HepG2 (cell line): ENCODE measurements around the gene HSD17B2. TPM values are rescaled to one million over a fixed set of nuclear protein-coding genes. Genes with fewer than 3 reads are reported as not detected.

ENCODE experiments used
- ATAC-seq: fragments of 200-7000 bp; cut with Tn5 transposase; 3 replicates; pipeline ENCODE4 v1.9.1; 2020; ENCODE audit warnings: mild to moderate bottlenecking, moderate library complexity
- BruUV-seq: library from RNA; stranded (reverse); fragments of 400-500 nt; replicated peaks from 2 replicates; lab custom pipeline; 2021; lab: Mats Ljungman, UMichigan
- CTCF ChIA-PET: fragments of 300-600 bp; formaldehyde crosslinking; extraction: SDS; loops from one replicate; lab custom pipeline; 2021; ENCODE audit warnings: low total read pairs, inconsistent platforms, low intra/inter-chr PET ratio; lab: Yijun Ruan, JAX
- POLR2A ChIA-PET: fragments of 350-600 bp; sonication (Branson Sonifier 250); formaldehyde crosslinking; loops from one replicate; lab custom pipeline; 2020; ENCODE audit warnings: antibody characterized with exemption, inconsistent platforms; lab: Yijun Ruan, JAX
- DNase-seq: peaks from one replicate; pipeline ENCODE4 v3.0.0-alpha.2; 2015; ENCODE audit warnings: low spot score
- FAIRE-seq: peaks from 3 replicates; lab custom pipeline; 2011; peaks lifted over from hg19 to GRCh38; lab: Jason Lieb, UNC
- H2AFZ ChIP-seq: one replicate; pipeline ENCODE4 v1.6.1; 2011; ENCODE audit warnings: low read length, inconsistent platforms
- H3K27ac ChIP-seq: fragments of 300-600 bp; 3 replicates; pipeline ENCODE4 v1.8.0; 2011; ENCODE audit warnings: mixed run types, mild to moderate bottlenecking, mixed read lengths, low read length, inconsistent platforms; ENCODE audit not compliant: insufficient read depth; ENCODE audit errors: extremely low read length
- H3K27me3 ChIP-seq, 2 experiments: fragments of 200-600 bp in 1 of 2; 2 replicates in 1 of 2; 3 replicates in 1 of 2; pipeline versions ENCODE4 v1.6.0 to v1.8.0; 2011; ENCODE audit warnings: low read length in 2 of 2, mild to moderate bottlenecking in 2 of 2, moderate library complexity in 2 of 2, inconsistent platforms in 1 of 2; ENCODE audit not compliant: insufficient read depth in 2 of 2, control insufficient read depth in 1 of 2
- H3K36me3 ChIP-seq, 2 experiments: fragments of 200-600 bp in 1 of 2; replicated peaks in 1 of 2; 2 replicates in 1 of 2; 3 replicates in 1 of 2; pipeline versions ENCODE4 v1.5.1 to v1.8.0; 2011; ENCODE audit warnings: low read length in 2 of 2, inconsistent platforms in 1 of 2; ENCODE audit not compliant: insufficient read depth in 2 of 2, control insufficient read depth in 1 of 2
- H3K4me1 ChIP-seq: 2 replicates; pipeline ENCODE4 v1.5.1; 2012; ENCODE audit warnings: low read length, inconsistent platforms; ENCODE audit not compliant: insufficient read depth
- H3K4me2 ChIP-seq: 2 replicates; pipeline ENCODE4 v1.6.0; 2011; ENCODE audit warnings: low read depth, low read length, inconsistent platforms
- H3K4me3 ChIP-seq, 3 experiments: fragments of 200-600 bp in 1 of 3; sonication (generic), shearing (Covaris generic) in 1 of 3; replicated peaks in 1 of 3; 2 replicates each; pipeline ENCODE4 v1.5.1; 2011 to 2016; ENCODE audit warnings: low read length in 3 of 3, inconsistent platforms in 2 of 3, low read depth in 2 of 3, mild to moderate bottlenecking in 2 of 3, control low read depth in 1 of 3, mixed read lengths in 1 of 3; ENCODE audit not compliant: insufficient read depth in 1 of 3
- H3K79me2 ChIP-seq: one replicate; pipeline ENCODE4 v1.6.1; 2011; ENCODE audit warnings: low read length, inconsistent platforms; ENCODE audit not compliant: insufficient read depth
- H3K9ac ChIP-seq: 2 replicates; pipeline ENCODE4 v1.6.0; 2011; ENCODE audit warnings: mild to moderate bottlenecking, low read depth, low read length, inconsistent platforms; ENCODE audit not compliant: insufficient read depth
- H3K9me3 ChIP-seq: 2 replicates; pipeline ENCODE4 v1.5.1; 2012; ENCODE audit warnings: mild to moderate bottlenecking, low read length
- H4K20me1 ChIP-seq: 2 replicates; pipeline ENCODE4 v1.6.0; 2011; ENCODE audit warnings: inconsistent platforms, mild to moderate bottlenecking, low read length, moderate library complexity; ENCODE audit not compliant: insufficient read depth
- POGZ ChIP-seq: sonication (generic); formaldehyde crosslinking; IDR thresholded peaks from 2 replicates; pipeline ENCODE4 v1.4.0; 2020; ENCODE audit warnings: mild to moderate bottlenecking, missing genetic modification reagents
- ZMYM2 ChIP-seq: sonication (generic); formaldehyde crosslinking; IDR thresholded peaks from 2 replicates; pipeline ENCODE4 v1.8.0; 2022; ENCODE audit warnings: mild to moderate bottlenecking, missing genetic modification reagents
- WGBS: methylation state at CpG from one replicate; pipeline ENCODE4 v1.1.6; 2017; ENCODE audit warnings: low lambda C conversion rate; 5-methylcytosine and 5-hydroxymethylcytosine counted together
- in situ Hi-C: cut with HindIII; loops from 2 replicates; pipeline ENCODE4 v1.10.0; 2017; ENCODE audit warnings: low pct_unique_long_range_greater_than_20kb; ENCODE audit not compliant: extremely low pct_ligation_motif_present
- intact Hi-C: fragments of 100-400 bp; cut with micrococcal nuclease; formaldehyde crosslinking; loops from one replicate; pipeline ENCODE4 v1.10.0; 2022; ENCODE audit not compliant: unreplicated experiment
- polyA plus RNA-seq, 8 experiments: library from polyadenylated mRNA; depleted of rRNA in 3 of 8; stranded (reverse) in 7 of 8; unstranded in 1 of 8; fragments of >200 nt; fragmentation: Illumina TruSeq in 4 of 8; extraction: Trizol in 4 of 8; gene quantifications; 2 replicates each; pipeline versions ENCODE4 v1.2.1 to v1.2.3, GENCODE V29; 2011 to 2016; ENCODE audit warnings: low read depth in 4 of 8, missing spikeins in 1 of 8, mixed read lengths in 1 of 8; ENCODE audit not compliant: insufficient read depth in 1 of 8
- total RNA-seq, 5 experiments: library from RNA; depleted of rRNA; stranded (reverse); fragments of >200 nt; fragmentation: Illumina TruSeq; extraction: Trizol; gene quantifications; 2 replicates each; pipeline ENCODE4 v1.2.3, GENCODE V29; 2016; ENCODE audit warnings: low read depth in 1 of 5
- TF ChIP-seq, protein P1 (sequence below): sonication (generic); formaldehyde crosslinking; IDR thresholded peaks from 2 replicates; pipeline ENCODE4 v1.4.0; 2020; ENCODE audit warnings: missing genetic modification reagents, borderline replicate concordance
- TF ChIP-seq, protein P2 (sequence below): sonication (generic); formaldehyde crosslinking; IDR thresholded peaks from 2 replicates; pipeline ENCODE4 v1.4.0; 2020; ENCODE audit warnings: missing genetic modification reagents, borderline replicate concordance
- TF ChIP-seq, protein P3 (sequence below): sonication (generic); formaldehyde crosslinking; IDR thresholded peaks from 2 replicates; pipeline ENCODE4 v1.8.0; 2022; ENCODE audit warnings: missing genetic modification reagents, mild to moderate bottlenecking, inconsistent platforms, borderline replicate concordance

HSD17B2 gene
- total and polyA plus RNA-seq, 2 of the 13 experiments (the other 11 are each of a cell fraction or from before 2014, with no cell fraction given): 26.3 to 69.3 TPM

DNA sequence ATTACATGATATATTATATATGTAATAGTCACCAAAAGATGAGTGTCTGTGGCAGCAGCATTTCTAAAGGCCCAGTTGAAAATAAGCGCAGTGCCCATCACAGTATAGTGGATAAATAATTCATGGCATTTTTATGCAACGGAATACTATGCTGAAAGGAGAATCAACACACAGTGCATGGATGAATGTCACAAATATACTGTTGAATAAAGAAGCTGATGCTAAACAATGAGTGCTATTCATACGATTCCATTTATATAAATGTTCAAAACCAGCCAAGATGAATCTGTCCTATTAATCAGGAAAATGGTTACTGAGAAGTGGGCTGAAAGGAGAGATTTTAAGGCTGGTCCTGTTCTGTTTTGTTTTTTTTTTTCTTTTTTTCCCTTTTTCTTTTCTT, 61.6 kb downstream of the HSD17B2 start (continued):
- TF ChIP-seq, protein P1, sequence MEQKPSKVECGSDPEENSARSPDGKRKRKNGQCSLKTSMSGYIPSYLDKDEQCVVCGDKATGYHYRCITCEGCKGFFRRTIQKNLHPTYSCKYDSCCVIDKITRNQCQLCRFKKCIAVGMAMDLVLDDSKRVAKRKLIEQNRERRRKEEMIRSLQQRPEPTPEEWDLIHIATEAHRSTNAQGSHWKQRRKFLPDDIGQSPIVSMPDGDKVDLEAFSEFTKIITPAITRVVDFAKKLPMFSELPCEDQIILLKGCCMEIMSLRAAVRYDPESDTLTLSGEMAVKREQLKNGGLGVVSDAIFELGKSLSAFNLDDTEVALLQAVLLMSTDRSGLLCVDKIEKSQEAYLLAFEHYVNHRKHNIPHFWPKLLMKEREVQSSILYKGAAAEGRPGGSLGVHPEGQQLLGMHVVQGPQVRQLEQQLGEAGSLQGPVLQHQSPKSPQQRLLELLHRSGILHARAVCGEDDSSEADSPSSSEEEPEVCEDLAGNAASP (CRISPR knock-in tag): no peak
- no peak for TF ChIP-seq ZMYM2 (CRISPR knock-in tag)
- TF ChIP-seq, protein P2, sequence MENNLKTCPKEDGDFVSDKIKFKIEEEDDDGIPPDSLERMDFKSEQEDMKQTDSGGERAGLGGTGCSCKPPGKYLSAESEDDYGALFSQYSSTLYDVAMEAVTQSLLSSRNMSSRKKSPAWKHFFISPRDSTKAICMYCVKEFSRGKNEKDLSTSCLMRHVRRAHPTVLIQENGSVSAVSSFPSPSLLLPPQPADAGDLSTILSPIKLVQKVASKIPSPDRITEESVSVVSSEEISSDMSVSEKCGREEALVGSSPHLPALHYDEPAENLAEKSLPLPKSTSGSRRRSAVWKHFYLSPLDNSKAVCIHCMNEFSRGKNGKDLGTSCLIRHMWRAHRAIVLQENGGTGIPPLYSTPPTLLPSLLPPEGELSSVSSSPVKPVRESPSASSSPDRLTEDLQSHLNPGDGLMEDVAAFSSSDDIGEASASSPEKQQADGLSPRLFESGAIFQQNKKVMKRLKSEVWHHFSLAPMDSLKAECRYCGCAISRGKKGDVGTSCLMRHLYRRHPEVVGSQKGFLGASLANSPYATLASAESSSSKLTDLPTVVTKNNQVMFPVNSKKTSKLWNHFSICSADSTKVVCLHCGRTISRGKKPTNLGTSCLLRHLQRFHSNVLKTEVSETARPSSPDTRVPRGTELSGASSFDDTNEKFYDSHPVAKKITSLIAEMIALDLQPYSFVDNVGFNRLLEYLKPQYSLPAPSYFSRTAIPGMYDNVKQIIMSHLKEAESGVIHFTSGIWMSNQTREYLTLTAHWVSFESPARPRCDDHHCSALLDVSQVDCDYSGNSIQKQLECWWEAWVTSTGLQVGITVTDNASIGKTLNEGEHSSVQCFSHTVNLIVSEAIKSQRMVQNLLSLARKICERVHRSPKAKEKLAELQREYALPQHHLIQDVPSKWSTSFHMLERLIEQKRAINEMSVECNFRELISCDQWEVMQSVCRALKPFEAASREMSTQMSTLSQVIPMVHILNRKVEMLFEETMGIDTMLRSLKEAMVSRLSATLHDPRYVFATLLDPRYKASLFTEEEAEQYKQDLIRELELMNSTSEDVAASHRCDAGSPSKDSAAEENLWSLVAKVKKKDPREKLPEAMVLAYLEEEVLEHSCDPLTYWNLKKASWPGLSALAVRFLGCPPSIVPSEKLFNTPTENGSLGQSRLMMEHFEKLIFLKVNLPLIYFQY (CRISPR knock-in tag): no peak
- TF ChIP-seq, protein P3, sequence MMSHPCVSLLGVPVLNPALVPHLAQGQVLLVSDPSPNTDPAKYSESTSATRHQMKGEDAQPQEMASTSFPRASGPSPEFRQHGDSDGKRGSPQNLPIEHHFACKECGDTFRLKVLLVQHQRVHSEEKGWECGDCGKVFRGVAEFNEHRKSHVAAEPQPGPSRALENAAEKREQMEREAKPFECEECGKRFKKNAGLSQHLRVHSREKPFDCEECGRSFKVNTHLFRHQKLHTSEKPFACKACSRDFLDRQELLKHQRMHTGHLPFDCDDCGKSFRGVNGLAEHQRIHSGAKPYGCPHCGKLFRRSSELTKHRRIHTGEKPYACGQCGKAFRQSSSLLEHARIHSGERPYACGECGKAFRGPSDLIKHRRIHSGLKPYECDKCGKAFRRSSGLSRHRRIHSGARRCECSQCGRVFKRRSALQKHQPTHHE (CRISPR knock-in tag): no peak

DNA sequence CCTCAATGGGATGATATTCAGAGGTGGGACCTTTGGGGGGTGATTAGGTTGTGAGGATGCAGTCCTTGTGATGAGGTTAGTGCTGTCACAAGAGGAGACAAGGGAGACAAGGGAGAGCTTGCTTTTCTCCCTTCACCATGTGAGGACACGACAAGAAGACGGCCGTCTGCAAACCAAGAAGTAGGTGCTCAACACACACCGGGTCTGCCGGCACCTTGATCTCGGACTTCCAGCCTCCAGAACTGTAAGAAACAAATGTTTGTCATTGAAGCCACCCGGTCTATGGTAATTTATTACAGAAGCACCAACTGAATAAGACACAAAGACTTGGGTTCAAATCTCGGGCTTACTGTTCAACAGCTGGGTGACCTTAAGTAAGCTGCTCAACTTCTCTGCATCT, 70.1 kb downstream of the HSD17B2 start:
- WGBS: 80% methylated on average over 8 of the region's 8 CpGs
- Histone ChIP-seq H3K27me3 (no peaks in the 10 kb centered on the region), H3K4me2 (no peak overlapping the region), H3K36me3 (no peaks in the 10 kb centered on the region), H4K20me1 (no peaks in the 10 kb centered on the region), H3K4me3 (no peak overlapping the region), H2AFZ (no peak overlapping the region), H3K79me2 (no peaks in the 10 kb centered on the region), H3K9me3 (no peaks in the 10 kb centered on the region), H3K9ac (no peak overlapping the region), H3K27ac (no peak overlapping the region), H3K4me1 (peaks cover 7% of the 10 kb centered on the region)
- ATAC-seq (no peak), FAIRE-seq (no peak), DNase-seq (no peak)
- TF ChIP-seq POGZ (CRISPR knock-in tag): no peak
- POLR2A ChIA-PET: no interaction called here
- in situ Hi-C loops: no loop called here
- intact Hi-C loops: no loop called here
- CTCF ChIA-PET: no interaction called here
- BruUV-seq: no TSS peak
